COR-L47 (cell line): ENCODE data around the gene ABCA3.
A peak's percentile ranks its signal among the peaks of the same experiment; 100 is the strongest.

Source experiments
- DNase-seq: peaks from one replicate; lab custom pipeline; 2025; lab: John Stamatoyannopoulos, UW

ABCA3 gene

GRCh38 chr16:2235234-2235651 is 105.3 kb downstream of the ABCA3 start:
- no peak for DNase-seq

DNA sequence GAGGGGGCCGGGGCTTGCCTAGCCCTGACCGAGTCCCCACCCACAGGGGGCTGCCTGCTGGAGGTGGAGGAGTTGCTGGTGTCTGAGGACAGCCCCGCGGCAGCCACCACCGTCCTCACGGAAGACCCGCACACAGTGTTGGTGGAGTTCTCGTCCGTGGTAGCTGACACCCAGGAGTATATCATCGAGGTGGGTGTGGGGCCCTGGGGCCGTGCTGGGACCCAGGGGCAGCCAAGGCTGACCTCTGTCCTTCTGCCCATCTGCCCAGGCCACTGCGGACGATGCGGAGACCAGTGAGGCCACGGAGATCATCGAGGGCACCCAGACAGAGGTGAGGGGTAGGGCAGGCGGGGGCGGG is 105.7 kb downstream of the ABCA3 start:
- DNase-seq = no peak

DNA sequence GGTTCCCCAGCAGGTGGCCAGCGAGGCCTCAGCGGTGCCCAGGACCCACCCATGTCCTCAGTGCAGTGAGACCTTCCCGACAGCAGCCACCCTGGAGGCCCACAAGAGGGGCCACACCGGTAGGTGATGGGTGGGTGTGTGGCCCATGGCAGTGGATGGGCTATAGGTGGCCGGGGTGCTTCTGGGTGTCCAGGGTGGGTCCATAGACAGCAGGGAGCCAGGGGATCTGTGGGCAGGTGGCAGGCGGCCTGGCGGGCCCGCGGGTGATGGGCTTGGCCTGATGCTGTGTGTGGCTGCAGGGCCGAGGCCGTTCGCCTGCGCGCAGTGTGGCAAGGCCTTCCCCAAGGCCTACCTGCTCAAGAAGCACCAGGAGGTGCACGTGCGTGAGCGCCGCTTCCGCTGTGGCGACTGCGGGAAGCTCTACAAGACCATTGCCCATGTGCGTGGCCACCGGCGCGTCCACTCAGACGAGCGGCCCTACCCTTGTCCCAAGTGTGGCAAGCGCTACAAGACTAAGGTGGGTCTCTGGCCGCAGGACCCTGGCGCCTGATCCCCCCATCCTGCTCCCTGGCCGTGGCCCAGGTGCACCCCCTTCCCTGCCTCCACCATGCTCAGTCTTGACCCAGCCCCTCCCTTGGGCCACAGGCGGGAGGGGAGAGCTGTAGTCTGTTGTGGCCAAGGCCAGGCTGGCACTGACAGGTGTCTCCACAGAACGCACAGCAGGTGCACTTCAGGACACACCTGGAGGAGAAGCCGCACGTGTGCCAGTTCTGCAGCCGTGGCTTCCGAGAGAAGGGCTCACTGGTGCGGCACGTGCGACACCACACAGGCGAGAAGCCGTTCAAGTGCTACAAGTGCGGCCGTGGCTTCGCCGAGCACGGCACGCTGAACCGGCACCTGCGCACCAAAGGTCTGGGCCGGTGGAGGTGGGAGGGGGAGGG is 106.4 kb downstream of the ABCA3 start:
- peak; percentile 61 for DNase-seq

DNA sequence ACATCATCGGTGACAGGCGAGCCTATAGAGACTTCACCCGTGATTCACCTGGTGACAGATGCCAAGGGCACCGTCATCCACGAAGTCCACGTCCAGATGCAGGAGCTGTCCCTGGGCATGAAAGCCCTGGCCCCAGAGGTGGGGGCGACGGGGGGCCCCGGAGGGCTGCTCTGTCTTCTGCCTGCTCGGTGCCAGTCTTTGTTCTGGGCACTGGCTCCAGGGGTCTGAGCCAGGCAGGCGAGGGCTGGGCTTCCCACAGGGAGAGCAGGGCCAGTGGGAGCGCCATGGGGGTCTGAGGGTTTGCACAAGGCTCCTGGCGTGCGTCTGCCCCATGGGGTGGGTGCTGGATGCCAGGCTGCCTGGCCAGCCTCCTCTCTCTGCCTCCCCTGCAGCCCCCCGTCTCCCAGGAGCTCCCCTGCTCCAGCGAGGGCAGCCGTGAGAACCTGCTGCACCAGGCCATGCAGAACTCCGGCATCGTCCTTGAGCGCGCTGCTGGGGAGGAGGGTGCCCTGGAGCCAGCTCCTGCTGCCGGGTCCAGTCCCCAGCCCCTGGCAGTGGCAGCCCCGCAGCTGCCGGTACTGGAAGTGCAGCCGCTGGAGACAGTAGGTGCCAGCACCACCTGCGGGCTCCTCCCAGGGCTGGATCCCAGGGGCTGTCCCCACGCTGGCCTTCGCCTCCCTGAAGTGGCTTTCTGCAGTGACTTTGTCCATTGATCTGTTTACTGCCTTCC is 107.3 kb downstream of the ABCA3 start:
- no peak for DNase-seq

DNA sequence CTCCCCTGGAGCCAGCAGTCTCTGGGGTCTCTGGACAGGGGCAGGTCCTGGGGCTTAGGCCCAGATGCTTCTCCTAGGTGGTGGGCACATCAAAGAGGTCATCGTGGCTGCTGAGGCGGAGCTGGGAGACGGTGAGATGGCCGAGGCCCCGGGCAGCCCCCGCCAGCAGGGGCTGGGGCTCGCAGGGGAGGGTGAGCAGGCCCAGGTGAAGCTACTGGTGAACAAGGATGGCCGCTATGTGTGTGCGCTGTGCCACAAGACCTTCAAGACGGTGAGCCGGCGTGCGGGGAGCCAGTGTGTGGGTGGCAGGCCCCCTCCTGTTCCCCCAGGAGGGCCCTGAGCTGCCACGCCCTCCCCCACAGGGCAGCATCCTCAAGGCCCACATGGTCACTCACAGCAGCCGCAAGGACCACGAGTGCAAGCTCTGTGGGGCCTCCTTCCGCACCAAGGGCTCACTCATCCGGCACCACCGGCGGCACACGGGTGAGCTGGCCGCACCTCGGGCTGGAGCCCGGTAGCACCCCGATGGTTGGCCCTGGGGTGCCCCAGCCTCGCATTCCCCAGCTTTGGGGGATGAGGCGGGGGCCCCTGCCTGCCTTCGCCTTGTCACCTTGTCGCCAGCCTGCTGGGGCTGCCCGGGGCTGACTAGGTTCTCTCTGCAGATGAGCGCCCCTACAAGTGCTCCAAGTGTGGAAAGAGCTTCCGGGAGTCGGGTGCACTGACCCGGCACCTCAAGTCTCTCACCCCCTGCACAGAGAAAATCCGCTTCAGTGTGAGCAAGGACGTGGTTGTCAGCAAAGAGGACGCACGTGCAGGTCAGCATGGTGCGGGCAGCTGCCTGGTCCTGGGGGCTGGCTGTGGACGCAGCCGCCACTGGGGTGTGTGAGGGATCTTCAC is 108.2 kb downstream of the ABCA3 start:
- no peak for DNase-seq

GRCh38 chr16:2231016-2231931 is 109.3 kb downstream of the ABCA3 start:
- DNase-seq = no peak

GRCh38 chr16:2230376-2230775 is 110.2 kb downstream of the ABCA3 start:
- no peak for DNase-seq

DNA sequence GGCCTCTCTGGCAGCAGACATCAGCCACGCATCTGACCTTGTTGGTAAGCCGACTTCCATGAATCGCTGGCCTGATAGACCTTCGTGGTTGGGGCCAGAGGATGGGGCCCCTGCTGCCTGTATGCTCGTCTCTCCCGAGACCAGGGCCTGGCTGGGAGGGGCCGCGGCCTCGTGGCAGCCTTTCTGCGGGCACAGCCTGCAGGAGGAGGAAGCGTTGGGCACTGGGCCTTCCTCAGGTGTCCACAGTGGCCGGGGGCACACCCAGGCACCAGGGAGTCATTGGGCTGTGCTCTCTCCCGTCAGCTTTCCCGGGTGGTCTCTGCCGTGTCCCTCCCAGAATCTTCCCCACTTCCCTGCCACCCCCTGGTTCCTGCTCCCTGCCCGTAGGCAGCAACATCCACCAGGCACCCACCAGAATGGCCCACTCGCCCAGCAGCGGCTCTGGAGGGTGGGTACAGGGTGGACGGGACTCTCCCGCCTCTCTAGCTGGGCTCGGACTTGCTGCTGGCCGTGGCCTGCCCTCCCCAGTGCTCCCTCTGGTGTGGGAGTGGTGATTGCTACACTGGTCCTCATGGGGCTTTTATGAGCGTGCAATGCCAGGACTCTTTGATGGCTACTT is 110.8 kb downstream of the ABCA3 start:
- no peak for DNase-seq

- DNase-seq = no peak
Observed at GRCh38 chr16:2229091-2229490, 111.4 kb downstream of the ABCA3 start.

GRCh38 chr16:2228161-2228824 is 112.2 kb downstream of the ABCA3 start:
- no peak for DNase-seq

DNA sequence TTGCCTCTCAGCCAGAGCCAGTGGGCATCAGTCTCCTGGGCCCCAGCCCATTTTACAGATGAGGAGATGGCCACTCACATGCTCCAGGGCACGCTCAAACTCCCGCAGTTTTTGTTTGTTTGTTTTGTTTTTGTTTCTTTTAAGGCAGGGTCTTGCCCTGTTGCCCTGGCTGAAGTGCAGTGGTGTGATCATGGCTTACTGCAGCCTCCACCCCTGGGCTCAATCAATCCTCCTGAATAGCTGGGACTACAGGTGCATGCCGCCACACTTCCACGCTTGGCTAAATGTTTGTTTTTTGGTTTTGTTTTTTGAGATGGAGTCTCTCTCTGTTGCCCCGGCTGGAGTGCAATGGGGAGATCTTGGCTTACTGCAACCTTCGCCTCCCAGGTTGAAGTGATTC is 113.6 kb downstream of the ABCA3 start:
- DNase-seq = no peak

DNA sequence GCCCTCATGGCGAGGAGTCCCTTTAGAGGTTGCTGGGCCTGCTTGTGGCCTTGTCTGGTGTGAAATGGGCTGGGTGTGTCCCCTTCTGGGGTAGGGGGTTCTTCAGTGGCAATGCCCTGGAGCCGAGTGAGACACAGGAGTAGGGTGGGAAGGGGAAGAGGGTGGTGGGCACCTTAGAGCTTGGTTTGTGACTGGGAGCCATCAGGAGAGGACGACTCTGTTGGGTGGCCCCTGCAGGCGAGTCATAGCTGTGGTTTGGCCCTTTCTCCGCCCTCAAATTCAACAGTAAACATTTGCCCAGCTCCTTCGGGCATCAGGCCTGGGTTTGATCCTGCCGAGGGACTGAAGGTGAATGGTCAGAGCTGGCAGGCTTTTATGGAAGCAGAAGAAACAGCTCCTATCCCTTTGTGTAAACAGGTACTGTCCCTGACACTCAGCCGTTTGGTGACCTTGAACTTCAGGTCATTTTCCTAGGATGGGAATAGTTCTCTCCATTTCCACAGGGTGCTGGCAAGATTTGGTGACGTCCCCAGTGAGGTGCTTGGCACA is 114.2 kb downstream of the ABCA3 start:
- DNase-seq = no peak
